ENCODE measurements around the gene CORO1C. TPM values are rescaled to one million over a fixed set of nuclear protein-coding genes. Genes with fewer than 3 reads are reported as not detected.

CORO1C gene
- polyA plus RNA-seq, 1 donor from 2014 or later = 123 TPM

DNA sequence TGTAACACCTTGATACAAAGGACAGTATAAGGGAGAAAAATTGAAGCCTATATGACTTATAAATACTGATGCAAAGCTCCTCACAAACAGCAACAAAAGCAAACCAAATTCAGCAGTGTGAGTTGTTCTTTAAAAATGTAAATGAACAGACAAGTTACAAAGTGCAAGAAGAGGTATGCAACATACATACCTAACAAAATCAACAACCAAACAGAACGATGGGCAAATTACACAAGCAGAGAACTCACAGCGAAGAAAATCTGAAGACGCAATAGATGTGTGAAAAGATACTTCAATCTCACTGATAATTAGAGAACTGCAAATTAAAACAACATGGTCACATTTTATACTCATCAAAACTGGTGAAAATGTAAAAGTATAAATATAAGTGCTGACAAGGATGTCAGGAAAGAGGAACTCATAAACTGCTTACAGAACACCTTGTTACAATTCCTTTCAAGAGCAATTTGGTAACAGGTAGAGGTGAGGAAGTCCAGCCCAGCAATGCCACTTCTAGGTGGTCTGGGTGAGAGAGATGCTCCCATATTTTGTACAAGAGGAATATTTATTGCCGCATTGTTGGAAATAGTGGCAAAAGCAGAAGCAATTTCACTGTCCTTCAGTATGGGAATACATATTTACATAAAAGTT is 47.3 kb downstream of the CORO1C start (continued):
- TF ChIP-seq, protein P1, sequence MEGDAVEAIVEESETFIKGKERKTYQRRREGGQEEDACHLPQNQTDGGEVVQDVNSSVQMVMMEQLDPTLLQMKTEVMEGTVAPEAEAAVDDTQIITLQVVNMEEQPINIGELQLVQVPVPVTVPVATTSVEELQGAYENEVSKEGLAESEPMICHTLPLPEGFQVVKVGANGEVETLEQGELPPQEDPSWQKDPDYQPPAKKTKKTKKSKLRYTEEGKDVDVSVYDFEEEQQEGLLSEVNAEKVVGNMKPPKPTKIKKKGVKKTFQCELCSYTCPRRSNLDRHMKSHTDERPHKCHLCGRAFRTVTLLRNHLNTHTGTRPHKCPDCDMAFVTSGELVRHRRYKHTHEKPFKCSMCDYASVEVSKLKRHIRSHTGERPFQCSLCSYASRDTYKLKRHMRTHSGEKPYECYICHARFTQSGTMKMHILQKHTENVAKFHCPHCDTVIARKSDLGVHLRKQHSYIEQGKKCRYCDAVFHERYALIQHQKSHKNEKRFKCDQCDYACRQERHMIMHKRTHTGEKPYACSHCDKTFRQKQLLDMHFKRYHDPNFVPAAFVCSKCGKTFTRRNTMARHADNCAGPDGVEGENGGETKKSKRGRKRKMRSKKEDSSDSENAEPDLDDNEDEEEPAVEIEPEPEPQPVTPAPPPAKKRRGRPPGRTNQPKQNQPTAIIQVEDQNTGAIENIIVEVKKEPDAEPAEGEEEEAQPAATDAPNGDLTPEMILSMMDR (IDR thresholded peaks at IDR 0.05; ENCODE audit: poor library complexity, severe bottlenecking) = no peak

DNA sequence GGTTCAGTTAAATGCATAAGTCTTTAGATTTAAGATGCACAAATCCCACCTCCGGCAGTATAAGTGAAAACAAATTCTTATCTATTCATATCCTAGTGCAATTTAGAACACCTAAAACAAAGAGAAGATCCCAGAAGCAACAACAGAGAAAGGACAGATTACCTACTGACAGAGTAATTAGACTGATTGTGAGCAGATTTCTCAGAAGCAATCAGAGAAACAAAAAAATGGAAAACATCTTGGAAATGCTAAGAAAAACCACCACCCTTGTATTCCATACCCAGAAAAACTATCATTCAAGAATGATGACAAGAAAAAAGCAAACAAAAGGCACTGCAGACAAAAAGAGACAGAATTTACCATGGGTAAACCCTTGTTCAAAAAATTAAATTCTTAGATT is 50.0 kb downstream of the CORO1C start:
- Histone ChIP-seq H3K79me2 (replicated peaks; ENCODE audit: insufficient read depth, low read length) (peaks cover 30% of the 10 kb centered on the region), H3K9ac (ENCODE audit: low read length) (no peak overlapping the region), H3K9me2 (ENCODE audit: insufficient read depth, low read length) (no peaks in the 10 kb centered on the region), H3K4me2 (ENCODE audit: low read length) (no peak overlapping the region), H4K20me1 (ENCODE audit: insufficient read depth) (no peaks in the 10 kb centered on the region), H3F3A (ENCODE audit: insufficient read depth, low read length, poor library complexity, severe bottlenecking) (no peaks in the 10 kb centered on the region), H3K9me3 (ENCODE audit: low read length) (no peaks in the 10 kb centered on the region), H3K27ac (ENCODE audit: low read length) (no peak overlapping the region), H3K4me3 (ENCODE audit: low read length) (no peak overlapping the region), H3K27me3 (ENCODE audit: insufficient read depth, low read depth, low read length) (no peaks in the 10 kb centered on the region), H3K36me3 (ENCODE audit: insufficient read depth, low read length) (no peaks in the 10 kb centered on the region), H2AFZ (ENCODE audit: low read depth, low read length) (no peak overlapping the region)
- TF ChIP-seq EP300 (conservative IDR thresholded peaks at IDR 0.05; ENCODE audit: poor library complexity, severe bottlenecking) = no peak
- no peak for TF ChIP-seq EZH2 (IDR thresholded peaks at IDR 0.05; ENCODE audit: borderline replicate concordance, insufficient read depth, low read length, poor library complexity, severe bottlenecking)
- no peak for TF ChIP-seq POLR2AphosphoS5 (IDR thresholded peaks at IDR 0.05)
- TF ChIP-seq, protein P2, sequence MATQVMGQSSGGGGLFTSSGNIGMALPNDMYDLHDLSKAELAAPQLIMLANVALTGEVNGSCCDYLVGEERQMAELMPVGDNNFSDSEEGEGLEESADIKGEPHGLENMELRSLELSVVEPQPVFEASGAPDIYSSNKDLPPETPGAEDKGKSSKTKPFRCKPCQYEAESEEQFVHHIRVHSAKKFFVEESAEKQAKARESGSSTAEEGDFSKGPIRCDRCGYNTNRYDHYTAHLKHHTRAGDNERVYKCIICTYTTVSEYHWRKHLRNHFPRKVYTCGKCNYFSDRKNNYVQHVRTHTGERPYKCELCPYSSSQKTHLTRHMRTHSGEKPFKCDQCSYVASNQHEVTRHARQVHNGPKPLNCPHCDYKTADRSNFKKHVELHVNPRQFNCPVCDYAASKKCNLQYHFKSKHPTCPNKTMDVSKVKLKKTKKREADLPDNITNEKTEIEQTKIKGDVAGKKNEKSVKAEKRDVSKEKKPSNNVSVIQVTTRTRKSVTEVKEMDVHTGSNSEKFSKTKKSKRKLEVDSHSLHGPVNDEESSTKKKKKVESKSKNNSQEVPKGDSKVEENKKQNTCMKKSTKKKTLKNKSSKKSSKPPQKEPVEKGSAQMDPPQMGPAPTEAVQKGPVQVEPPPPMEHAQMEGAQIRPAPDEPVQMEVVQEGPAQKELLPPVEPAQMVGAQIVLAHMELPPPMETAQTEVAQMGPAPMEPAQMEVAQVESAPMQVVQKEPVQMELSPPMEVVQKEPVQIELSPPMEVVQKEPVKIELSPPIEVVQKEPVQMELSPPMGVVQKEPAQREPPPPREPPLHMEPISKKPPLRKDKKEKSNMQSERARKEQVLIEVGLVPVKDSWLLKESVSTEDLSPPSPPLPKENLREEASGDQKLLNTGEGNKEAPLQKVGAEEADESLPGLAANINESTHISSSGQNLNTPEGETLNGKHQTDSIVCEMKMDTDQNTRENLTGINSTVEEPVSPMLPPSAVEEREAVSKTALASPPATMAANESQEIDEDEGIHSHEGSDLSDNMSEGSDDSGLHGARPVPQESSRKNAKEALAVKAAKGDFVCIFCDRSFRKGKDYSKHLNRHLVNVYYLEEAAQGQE (IDR thresholded peaks at IDR 0.05; ENCODE audit: borderline replicate concordance) = no peak

GRCh38 chr12:108679106-108679681 is 52.1 kb downstream of the CORO1C start:
- TF ChIP-seq TAF1 (IDR thresholded peaks at IDR 0.05; ENCODE audit: low read depth) (no peak), EZH2 (IDR thresholded peaks at IDR 0.05; ENCODE audit: borderline replicate concordance, insufficient read depth, low read length, poor library complexity, severe bottlenecking) (no peak), RAD21 (conservative IDR thresholded peaks at IDR 0.05) (no peak), EP300 (conservative IDR thresholded peaks at IDR 0.05; ENCODE audit: poor library complexity, severe bottlenecking) (no peak)
- TF ChIP-seq, protein P2 (IDR thresholded peaks at IDR 0.05; ENCODE audit: borderline replicate concordance) = no peak
- TF ChIP-seq, protein P1 (IDR thresholded peaks at IDR 0.05; ENCODE audit: poor library complexity, severe bottlenecking) = no peak
- H3K9me2 ChIP-seq (ENCODE audit: insufficient read depth, low read length) = no peaks in the 10 kb centered on the region
- H3K36me3 ChIP-seq (ENCODE audit: insufficient read depth, low read length) = no peaks in the 10 kb centered on the region
- H2AFZ ChIP-seq (ENCODE audit: low read depth, low read length) = no peak overlapping the region
- H3K27ac ChIP-seq (ENCODE audit: low read length) = no peak overlapping the region
- no peak overlapping the region for H3K4me3 ChIP-seq (ENCODE audit: low read length)
- no peaks in the 10 kb centered on the region for H3K27me3 ChIP-seq (ENCODE audit: insufficient read depth, low read depth, low read length)
- H4K20me1 ChIP-seq (ENCODE audit: insufficient read depth) = no peaks in the 10 kb centered on the region
- H3K9me3 ChIP-seq (ENCODE audit: low read length) = no peaks in the 10 kb centered on the region
- H3K79me2 ChIP-seq (replicated peaks; ENCODE audit: insufficient read depth, low read length) = peaks cover 30% of the 10 kb centered on the region
- H3K4me2 ChIP-seq (ENCODE audit: low read length) = no peak overlapping the region
- no peaks in the 10 kb centered on the region for H3F3A ChIP-seq (ENCODE audit: insufficient read depth, low read length, poor library complexity, severe bottlenecking)
- no peak overlapping the region for H3K9ac ChIP-seq (ENCODE audit: low read length)
